SH-SY5Y (cell line): Measurements from ENCODE around the gene ACP3.

Experiments
- GATA2 ChIP-seq: IDR thresholded peaks from 2 replicates; pipeline ENCODE4 v1.6.1; 2011; ENCODE audit warnings: mild to moderate bottlenecking, low read depth, low read length
- GATA3 ChIP-seq: IDR thresholded peaks from 2 replicates; pipeline ENCODE4 v1.6.1; 2011; ENCODE audit warnings: low read depth, mild to moderate bottlenecking, low read length, moderate library complexity

DNA sequence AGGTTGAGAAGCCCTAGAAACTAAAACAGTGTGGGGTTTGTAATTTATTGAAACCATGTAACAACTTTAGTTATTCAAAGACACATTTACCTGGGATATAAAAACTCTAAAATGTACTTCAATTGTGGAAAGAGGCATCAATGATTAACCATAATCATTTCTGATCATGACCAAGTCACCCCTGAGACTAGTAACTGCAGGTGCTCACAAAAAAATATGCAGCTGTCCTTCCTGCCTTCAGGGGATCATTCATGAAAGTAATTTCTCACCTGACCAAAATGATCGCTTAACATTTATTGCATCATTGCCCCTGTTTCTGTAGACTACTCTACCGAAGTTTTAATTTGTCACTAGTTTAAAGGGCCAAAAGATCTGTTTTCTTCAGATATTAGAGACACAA, 9.0 kb downstream of the ACP3 start:
- no peak for TF ChIP-seq GATA3
- TF ChIP-seq GATA2, result no peak
